Suprapubic skin (tissue), 3 donors: Measurements from ENCODE around the gene CFAP74.

Experiments used
- CTCF ChIP-seq, 2 donors: fragments of 200-600 bp in 1 of 2; fragments of 450-650 bp in 1 of 2; sonication (generic) in 1 of 2; IDR thresholded peaks; one replicate each; pipeline ENCODE4 v1.5.1; 2016 to 2019; ENCODE audit warnings: antibody characterized with exemption in 2 of 2, mild to moderate bottlenecking in 1 of 2, moderate library complexity in 1 of 2
- EP300 ChIP-seq: sonication (generic); formaldehyde crosslinking; IDR thresholded peaks from one replicate; pipeline ENCODE4 v1.6.1; 2017; ENCODE audit warnings: antibody characterized with exemption
- POLR2A ChIP-seq, 2 donors: fragments of 450-650 bp; IDR thresholded peaks; one replicate each; pipeline ENCODE4 v1.6.1; 2017; ENCODE audit warnings: antibody characterized with exemption in 2 of 2, mild to moderate bottlenecking in 2 of 2, moderate library complexity in 2 of 2

GRCh38 chr1:1917304-1917976 lies 86.1 kb downstream of the CFAP74 start:
- no peak for TF ChIP-seq POLR2A (IDR thresholded peaks at IDR 0.05)
- no peak for TF ChIP-seq CTCF (IDR thresholded peaks at IDR 0.05)
- no peak for TF ChIP-seq EP300
